ENCODE data around the gene HSF2.

HSF2 gene

DNA sequence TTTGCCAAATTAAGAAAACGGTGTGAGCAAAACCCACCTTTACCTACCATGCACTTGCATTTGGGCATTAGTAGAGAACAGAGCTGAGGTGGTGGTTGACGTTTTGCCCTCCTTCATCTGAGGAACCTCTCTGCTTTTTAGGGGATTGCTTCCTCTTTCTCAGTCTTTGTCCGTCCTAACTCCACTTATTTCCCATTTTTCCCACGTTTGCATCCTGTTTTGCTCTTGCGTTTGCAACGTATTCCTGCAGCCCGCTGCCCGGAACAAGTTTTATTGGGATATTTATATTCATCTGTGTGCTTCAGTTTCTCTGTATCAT, 72.5 kb downstream of the HSF2 start:
- TF ChIP-seq TAF1 (IDR thresholded peaks at IDR 0.05; ENCODE audit: borderline replicate concordance, insufficient read depth, low read length) (no peak), FOXP2 (optimal IDR thresholded peaks at IDR 0.05; ENCODE audit: borderline replicate concordance, extremely low read depth, extremely low read length, insufficient read depth) (no peak), SIN3A (IDR thresholded peaks at IDR 0.05; ENCODE audit: borderline replicate concordance, insufficient read depth, low read length) (no peak), POLR2AphosphoS5 (IDR thresholded peaks at IDR 0.05; ENCODE audit: low read depth, low read length) (no peak; the same call in 1 of the 2 replicates), REST (IDR thresholded peaks at IDR 0.05; ENCODE audit: insufficient read depth in 1 of 2, low read depth in 2 of 2, low read length in 2 of 2) (no peak; a peak in 1 of 4 replicates)

DNA sequence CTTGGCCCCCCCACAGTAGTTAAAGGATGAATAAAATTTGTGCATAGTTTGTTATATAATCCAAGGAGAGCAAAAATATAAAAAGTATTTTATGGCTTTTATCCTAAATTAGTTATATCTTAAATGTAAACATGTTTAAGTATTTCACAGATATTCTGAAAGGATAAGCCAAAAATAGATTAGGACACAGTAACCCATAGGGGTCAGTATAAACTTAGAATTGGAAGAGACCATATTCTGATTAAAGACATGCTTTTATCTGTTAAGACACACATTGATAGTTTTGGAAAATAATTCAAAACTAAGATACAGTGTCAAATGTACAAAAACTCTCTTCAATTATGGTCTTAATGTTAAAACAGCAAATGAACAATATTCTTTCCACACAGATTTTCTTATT, 76.7 kb downstream of the HSF2 start:
- no peak for TF ChIP-seq TAF1 (IDR thresholded peaks at IDR 0.05; ENCODE audit: borderline replicate concordance, insufficient read depth, low read length)
- TF ChIP-seq POLR2AphosphoS5 (IDR thresholded peaks at IDR 0.05; ENCODE audit: low read depth, low read length) = no peak
- TF ChIP-seq SIN3A (IDR thresholded peaks at IDR 0.05; ENCODE audit: borderline replicate concordance, insufficient read depth, low read length) = no peak
- no peak for TF ChIP-seq FOXP2 (optimal IDR thresholded peaks at IDR 0.05; ENCODE audit: borderline replicate concordance, extremely low read depth, extremely low read length, insufficient read depth)
- TF ChIP-seq REST (IDR thresholded peaks at IDR 0.05; ENCODE audit: insufficient read depth in 1 of 2, low read depth in 2 of 2, low read length in 2 of 2) = no peak

DNA sequence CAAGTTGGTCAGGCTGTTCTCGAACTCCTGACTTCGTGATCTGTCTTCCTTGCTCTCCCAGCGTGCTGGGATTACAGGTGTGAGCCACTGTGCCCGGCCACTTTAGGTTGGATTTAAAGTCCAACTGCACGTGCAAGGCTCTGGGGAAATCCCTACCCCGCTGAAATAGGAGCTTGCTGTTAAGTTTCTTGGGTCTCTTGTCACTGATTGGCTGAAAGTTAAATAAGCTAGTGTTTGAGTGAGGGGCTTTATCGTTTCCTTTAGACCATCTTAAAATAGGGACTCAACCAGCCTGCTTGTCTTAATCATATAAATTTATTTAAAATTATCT, 83.3 kb downstream of the HSF2 start:
- no peak for TF ChIP-seq TAF1 (IDR thresholded peaks at IDR 0.05; ENCODE audit: borderline replicate concordance, insufficient read depth, low read length)
